SK-N-SH treated with all-trans-retinoic acid at 6 μM for 48 hours (cell line): ENCODE results near the gene P3H3.

ENCODE experiments used
- ATAC-seq: fragments of 200-7000 bp; cut with Tn5 transposase; 3 replicates; pipeline ENCODE4 v1.9.1; 2020; ENCODE audit warnings: mild to moderate bottlenecking, moderate library complexity
- BACH2 ChIP-seq: fragments of 250-450 bp; sonication (Bioruptor Pico); IDR thresholded peaks from 2 replicates; pipeline ENCODE4 v1.9.0; 2021; ENCODE audit warnings: mild to moderate bottlenecking, borderline replicate concordance
- CREB5 ChIP-seq: fragments of 250-450 bp; sonication (Bioruptor Pico); IDR thresholded peaks from 2 replicates; pipeline ENCODE4 v1.5.1; 2020; ENCODE audit warnings: low read depth, mild to moderate bottlenecking, moderate library complexity
- CSDC2 ChIP-seq: fragments of 250-450 bp; sonication (Bioruptor Pico); IDR thresholded peaks from 2 replicates; pipeline ENCODE4 v1.5.0; 2020; ENCODE audit warnings: mild to moderate bottlenecking, moderate library complexity
- CSRNP3 ChIP-seq: fragments of 250-450 bp; sonication (Bioruptor Pico); IDR thresholded peaks from 2 replicates; pipeline ENCODE4 v1.5.1; 2021; ENCODE audit warnings: mild to moderate bottlenecking, moderate library complexity
- ESRRG ChIP-seq: fragments of 250-450 bp; sonication (Bioruptor Pico); IDR thresholded peaks from 2 replicates; pipeline ENCODE4 v1.6.1; 2021; ENCODE audit warnings: mild to moderate bottlenecking
- GLIS3 ChIP-seq: fragments of 250-450 bp; sonication (Bioruptor Pico); IDR thresholded peaks from 2 replicates; pipeline ENCODE4 v1.5.0; 2020; ENCODE audit warnings: mild to moderate bottlenecking, moderate library complexity
- OSR1 ChIP-seq: fragments of 250-450 bp; sonication (Bioruptor Pico); IDR thresholded peaks from 2 replicates; pipeline ENCODE4 v1.8.0; 2022; ENCODE audit warnings: moderate library complexity, mild to moderate bottlenecking, inconsistent platforms
- PATZ1 ChIP-seq: fragments of 250-450 bp; sonication (Bioruptor Pico); IDR thresholded peaks from 2 replicates; pipeline ENCODE4 v1.8.0; 2020; ENCODE audit warnings: mild to moderate bottlenecking, moderate library complexity, borderline replicate concordance
- POU6F1 ChIP-seq: fragments of 250-450 bp; sonication (Bioruptor Pico); IDR thresholded peaks from 2 replicates; pipeline ENCODE4 v1.8.0; 2021; ENCODE audit warnings: low read depth, mild to moderate bottlenecking, moderate library complexity, borderline replicate concordance
- PPARA ChIP-seq: fragments of 250-450 bp; sonication (Bioruptor Pico); IDR thresholded peaks from 2 replicates; pipeline ENCODE4 v1.5.0; 2020; ENCODE audit warnings: mild to moderate bottlenecking, borderline replicate concordance
- SNAI2 ChIP-seq: fragments of 250-450 bp; sonication (Bioruptor Pico); IDR thresholded peaks from 2 replicates; pipeline ENCODE4 v1.5.0; 2020; ENCODE audit warnings: mild to moderate bottlenecking, moderate library complexity
- TCF4 ChIP-seq: fragments of 250-450 bp; sonication (Bioruptor Pico); IDR thresholded peaks from 2 replicates; pipeline ENCODE4 v1.8.0; 2021; ENCODE audit warnings: mild to moderate bottlenecking, moderate library complexity, borderline replicate concordance
- TOX ChIP-seq: fragments of 250-450 bp; sonication (Bioruptor Pico); IDR thresholded peaks from 2 replicates; pipeline ENCODE4 v1.8.0; 2021; ENCODE audit warnings: mild to moderate bottlenecking, moderate library complexity, borderline replicate concordance
- TSHZ2 ChIP-seq: fragments of 250-450 bp; sonication (Bioruptor Pico); IDR thresholded peaks from 2 replicates; pipeline ENCODE4 v1.5.0; 2020; ENCODE audit warnings: mild to moderate bottlenecking, moderate library complexity
- ZC3H10 ChIP-seq: fragments of 250-450 bp; sonication (Bioruptor Pico); IDR thresholded peaks from 2 replicates; pipeline ENCODE4 v1.5.1; 2021; ENCODE audit warnings: mild to moderate bottlenecking, moderate library complexity
- ZFP3 ChIP-seq: fragments of 250-450 bp; sonication (Bioruptor Pico); IDR thresholded peaks from 2 replicates; pipeline ENCODE4 v1.5.0; 2020; ENCODE audit warnings: mild to moderate bottlenecking, moderate library complexity
- ZFP30 ChIP-seq: fragments of 450-650 bp; formaldehyde crosslinking; IDR thresholded peaks from 2 replicates; pipeline ENCODE4 v1.5.0; 2022; ENCODE audit warnings: mild to moderate bottlenecking, moderate library complexity
- ZNF70 ChIP-seq: fragments of 450-650 bp; formaldehyde crosslinking; IDR thresholded peaks from 2 replicates; pipeline ENCODE4 v1.5.0; 2020; ENCODE audit warnings: mild to moderate bottlenecking, moderate library complexity
- ZNF8 ChIP-seq: fragments of 450-650 bp; formaldehyde crosslinking; IDR thresholded peaks from 2 replicates; pipeline ENCODE4 v1.5.0; 2020; ENCODE audit warnings: mild to moderate bottlenecking, moderate library complexity

The P3H3 gene

GRCh38 chr12:6796576-6796975, 31.6 kb upstream of the P3H3 start:
- no peak for ATAC-seq

GRCh38 chr12:6799147-6799546, 29.1 kb upstream of the P3H3 start:
- no peak for ATAC-seq
- TF ChIP-seq GLIS3 (CRISPR knock-in tag) (no peak), CSDC2 (CRISPR knock-in tag) (no peak), TOX (CRISPR knock-in tag) (no peak), ZFP3 (CRISPR knock-in tag) (no peak), TSHZ2 (CRISPR knock-in tag) (no peak), ZNF70 (CRISPR knock-in tag) (no peak)

More at GRCh38 chr12:6796576-6796975, 31.6 kb upstream of the P3H3 start:
- TF ChIP-seq PPARA (CRISPR knock-in tag) (no peak), CREB5 (no peak), PATZ1 (CRISPR knock-in tag) (no peak), ZNF8 (CRISPR knock-in tag) (no peak), TCF4 (CRISPR knock-in tag) (no peak), OSR1 (CRISPR knock-in tag) (no peak), ZFP30 (CRISPR knock-in tag) (no peak), BACH2 (no peak), SNAI2 (CRISPR knock-in tag) (no peak)

GRCh38 chr12:6807170-6807569, 21.0 kb upstream of the P3H3 start:
- ATAC-seq, result no peak
- no peak for TF ChIP-seq CREB5
- TF ChIP-seq ESRRG (CRISPR knock-in tag), result no peak
- no peak for TF ChIP-seq PPARA (CRISPR knock-in tag)
- no peak for TF ChIP-seq OSR1 (CRISPR knock-in tag)
- TF ChIP-seq ZNF8 (CRISPR knock-in tag), result no peak
- no peak for TF ChIP-seq PATZ1 (CRISPR knock-in tag)
- no peak for TF ChIP-seq POU6F1 (CRISPR knock-in tag)
- no peak for TF ChIP-seq ZFP3 (CRISPR knock-in tag)
- TF ChIP-seq ZC3H10 (CRISPR knock-in tag), result no peak
- TF ChIP-seq CSRNP3 (CRISPR knock-in tag), result no peak
- no peak for TF ChIP-seq TCF4 (CRISPR knock-in tag)
